AG04450 (cell line): ENCODE measurements around the gene SLF2. TPM values are rescaled to one million over a fixed set of nuclear protein-coding genes. Genes with fewer than 3 reads are reported as not detected.
"Not testable (repeated sequence)": the region's sequence is repeated elsewhere in the genome, so short reads cannot be mapped to it uniquely, and the experiment has no call there.

Source experiments
- CTCF ChIA-PET: fragments of 300-600, 350-600 bp; formaldehyde crosslinking; extraction: SDS; loops from one replicate; lab custom pipeline; 2022; ENCODE audit warnings: antibody characterized with exemption, inconsistent platforms; lab: Charles Lee
- POLR2A ChIA-PET: fragments of 350-600 bp; formaldehyde crosslinking; extraction: SDS; loops from one replicate; lab custom pipeline; 2021; ENCODE audit warnings: antibody characterized with exemption, inconsistent platforms; lab: Yijun Ruan, JAX
- DNase-seq: peaks from one replicate; pipeline ENCODE4 v3.0.0-alpha.2; 2011; ENCODE audit warnings: low read depth, low spot score
- H3K27ac ChIP-seq: one replicate; pipeline ENCODE4 v1.5.1; 2012; ENCODE audit warnings: low read depth, low read length, control low read depth
- H3K27me3 ChIP-seq: one replicate; pipeline ENCODE4 v1.6.0; 2012; ENCODE audit warnings: low read length; ENCODE audit not compliant: control insufficient read depth, insufficient read depth
- H3K4me3 ChIP-seq: 2 replicates; pipeline ENCODE4 v1.5.1; 2011; ENCODE audit warnings: mild to moderate bottlenecking, low read depth, low read length, control low read depth
- H3K9me3 ChIP-seq: 2 replicates; pipeline ENCODE4 v1.5.1; 2012; ENCODE audit warnings: low read length; ENCODE audit not compliant: control insufficient read depth, insufficient read depth
- CTCF ChIP-seq: IDR thresholded peaks from 2 replicates; pipeline ENCODE4 v1.5.1; 2011; ENCODE audit warnings: low read depth, low read length, control low read depth, inconsistent platforms
- polyA plus RNA-seq: library from polyadenylated mRNA; depleted of rRNA; stranded (reverse); fragments of >200 nt; gene quantifications from 2 replicates; pipeline ENCODE4 v1.2.3, GENCODE V29; 2011

The SLF2 gene
- polyA plus RNA-seq, 1 experiment, result 19.0 TPM

GRCh38 chr10:100882671-100883311 is 30.0 kb upstream of the SLF2 start:
- CTCF ChIA-PET, result interaction anchor here (0.6 to 1.8 kb wide), 5 partner anchors 11 to 1252 kb away, joined by 3 to 13 read pairs (median 4); no protein-coding TSS in a partner anchor
- POLR2A ChIA-PET, result interaction anchor here (0.6 to 1.4 kb wide), 5 partner anchors 10 to 625 kb away, joined by 3 to 7 read pairs (median 3); partner anchors contain the start of gene SLF2

DNA sequence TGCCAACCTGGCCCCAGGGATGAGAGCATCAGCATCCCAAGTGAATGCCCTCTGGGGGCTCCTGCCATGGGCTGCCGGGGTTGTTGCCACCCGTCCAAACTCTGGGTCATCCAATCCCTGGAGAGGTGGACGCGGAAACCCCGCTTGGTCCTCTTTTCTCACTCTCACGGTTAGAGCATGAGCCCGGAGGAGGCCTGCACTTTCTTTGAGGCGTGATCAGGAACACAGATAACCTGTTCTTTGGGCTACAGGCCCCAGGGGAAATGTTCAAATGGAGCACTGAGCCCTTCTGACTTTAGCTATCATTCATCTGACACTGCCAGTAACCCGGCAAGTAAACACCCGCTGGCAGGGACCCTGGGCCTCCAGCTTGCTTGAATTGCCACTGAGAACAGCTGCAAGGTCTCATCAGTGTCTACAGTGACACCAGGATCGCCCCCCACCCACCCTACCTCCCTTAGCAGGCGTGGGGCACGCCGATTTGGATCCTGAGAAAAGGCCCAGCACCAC is 29.4 kb upstream of the SLF2 start:
- ChIA-PET CTCF (interaction anchor here (0.8 to 1.8 kb wide), 3 partner anchors 11 to 449 kb away, joined by 3 to 5 read pairs (median 4); no protein-coding TSS in a partner anchor), POLR2A (interaction anchor here (1.0 to 1.4 kb wide), 2 partner anchors 28 to 30 kb away, joined by 3 to 7 read pairs; partner anchors contain the start of gene SLF2)
- peak overlapping the region; percentile 40 for H3K27ac ChIP-seq

More at GRCh38 chr10:100882671-100883311, 30.0 kb upstream of the SLF2 start:
- no peak for TF ChIP-seq CTCF
- no peaks in the 10 kb centered on the region for H3K9me3 ChIP-seq
- peak; percentile 47 for DNase-seq
- H3K27me3 ChIP-seq, result no peaks in the 10 kb centered on the region
- peak overlapping the region; percentile 41 for H3K27ac ChIP-seq
- no peak overlapping the region; the same call in 1 of the 2 replicates for H3K4me3 ChIP-seq

DNA sequence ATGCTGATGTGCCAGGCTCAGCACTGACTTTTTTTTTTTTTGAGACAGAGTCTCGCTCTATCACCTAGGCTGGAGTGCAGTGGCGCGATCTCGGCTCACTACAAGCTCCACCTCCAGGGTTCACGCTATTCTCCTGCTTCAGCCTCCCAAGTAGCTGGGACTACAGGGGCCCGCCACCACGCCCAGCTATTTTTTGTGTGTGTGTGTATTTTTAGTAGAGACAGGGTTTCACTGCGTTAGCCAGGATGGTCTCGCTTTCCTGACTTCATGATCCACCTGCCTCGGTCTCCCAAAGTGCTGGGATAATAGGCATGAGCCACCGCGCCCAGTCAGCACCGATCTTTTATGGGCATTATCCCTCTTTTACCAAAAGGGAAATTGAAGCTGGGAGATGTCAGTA is 27.2 kb upstream of the SLF2 start:
- H3K27me3 ChIP-seq, H3K27ac ChIP-seq, POLR2A ChIA-PET, H3K9me3 ChIP-seq, H3K4me3 ChIP-seq, DNase-seq: not testable (repeated sequence)
- CTCF ChIA-PET, result interaction anchor here (0.9 to 1.4 kb wide), 3 partner anchors 129 to 452 kb away, joined by 3 to 4 read pairs (median 3); no protein-coding TSS in a partner anchor

More for the DNA sequence above, 29.4 kb upstream of the SLF2 start:
- DNase-seq, result no peak
- Histone ChIP-seq H3K27me3 (no peaks in the 10 kb centered on the region), H3K9me3 (no peaks in the 10 kb centered on the region), H3K4me3 (no peak overlapping the region)
- no peak for TF ChIP-seq CTCF

DNA sequence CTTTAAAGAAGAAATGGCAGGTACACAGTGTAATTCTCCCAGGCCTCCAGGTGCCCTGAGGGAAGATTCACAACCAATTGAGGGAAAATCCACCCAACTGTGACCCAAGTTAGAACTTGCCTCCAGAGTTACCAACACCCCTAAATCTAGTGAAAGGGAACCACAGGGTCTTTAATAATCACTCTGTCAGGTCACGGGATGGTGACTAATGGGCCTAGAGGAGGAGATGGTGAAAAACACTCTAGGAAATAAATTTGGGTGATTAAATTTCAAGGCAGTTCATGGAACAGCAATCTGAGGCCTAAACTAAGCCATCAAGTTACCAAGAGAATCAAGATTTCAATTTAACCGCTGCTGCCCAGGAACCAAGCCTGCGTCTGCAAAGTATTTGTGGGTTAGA is 26.7 kb upstream of the SLF2 start:
- POLR2A ChIA-PET, result no interaction called here
- no peak overlapping the region for H3K4me3 ChIP-seq
- no peaks in the 10 kb centered on the region for H3K9me3 ChIP-seq
- DNase-seq, result no peak
- TF ChIP-seq CTCF, result no peak
- CTCF ChIA-PET, result interaction anchor here (1.3 to 1.4 kb wide), 3 partner anchors 14 to 367 kb away, joined by 3 to 4 read pairs (median 3); no protein-coding TSS in a partner anchor
- no peak overlapping the region for H3K27ac ChIP-seq
- no peaks in the 10 kb centered on the region for H3K27me3 ChIP-seq

- DNase-seq, result no peak
- CTCF ChIA-PET, result interaction anchor here (1.3 kb wide), 2 partner anchors 15 to 128 kb away, joined by 3 to 4 read pairs; no protein-coding TSS in a partner anchor
- POLR2A ChIA-PET, result no interaction called here
- Histone ChIP-seq H3K27me3 (no peaks in the 10 kb centered on the region), H3K9me3 (no peaks in the 10 kb centered on the region), H3K4me3 (no peak overlapping the region), H3K27ac (no peak overlapping the region)
- no peak for TF ChIP-seq CTCF
Measured at GRCh38 chr10:100886521-100886920, 26.2 kb upstream of the SLF2 start.
